K562 (cell line): Measurements from ENCODE around the gene ZNF487. TPM values are rescaled to one million over a fixed set of nuclear protein-coding genes. Genes with fewer than 3 reads are reported as not detected.

Experiments
- ATAC-seq: fragments of 200-7000 bp; cut with Tn5 transposase; 3 replicates; pipeline ENCODE4 v1.9.1; 2020; ENCODE audit warnings: moderate library complexity
- BruUV-seq: library from RNA; stranded (reverse); fragments of 400-500 nt; replicated peaks from 2 replicates; lab custom pipeline; 2021; lab: Mats Ljungman, UMichigan
- CTCF ChIA-PET: fragments of 300-600 bp; formaldehyde crosslinking; extraction: SDS; loops from one replicate; lab custom pipeline; 2021; ENCODE audit warnings: low intra/inter-chr PET ratio; lab: Yijun Ruan, JAX
- POLR2A ChIA-PET: fragments of 300-600, 350-650 bp; sonication (Branson Sonifier 250); formaldehyde crosslinking; extraction: SDS; loops from one replicate; lab custom pipeline; 2021; ENCODE audit warnings: antibody characterized with exemption, inconsistent platforms; lab: Yijun Ruan, JAX
- DNase-seq, 4 experiments: peaks; one replicate each; pipeline versions ENCODE4 v3.0.0 to v3.0.0-alpha.2; 2011 to 2018; ENCODE audit warnings: low spot score in 3 of 4, mixed read lengths in 3 of 4; ENCODE audit errors: extremely low read depth in 1 of 4
- FAIRE-seq: peaks from 2 replicates; lab custom pipeline; 2011; peaks lifted over from hg19 to GRCh38; lab: Jason Lieb, UNC
- H2AFZ ChIP-seq: 2 replicates; pipeline ENCODE4 v1.6.0; 2011; ENCODE audit warnings: low read depth, low read length, control low read depth, inconsistent platforms
- H3K27ac ChIP-seq: fragments of 200-600 bp; 3 replicates; pipeline ENCODE4 v1.8.0; 2011; ENCODE audit warnings: low read depth, mild to moderate bottlenecking, control low read depth, inconsistent platforms, low read length, moderate library complexity, mixed read lengths; ENCODE audit errors: extremely low read depth
- H3K27me3 ChIP-seq, 2 experiments: fragments of 300-600 bp in 1 of 2; 2 replicates in 1 of 2; 3 replicates in 1 of 2; pipeline versions ENCODE4 v1.6.0 to v1.8.0; 2011; ENCODE audit warnings: inconsistent platforms in 2 of 2, low read length in 2 of 2, mild to moderate bottlenecking in 1 of 2, mixed read lengths in 1 of 2, moderate library complexity in 1 of 2; ENCODE audit not compliant: control insufficient read depth in 2 of 2, insufficient read depth in 2 of 2
- H3K36me3 ChIP-seq: fragments of 300-600 bp; 3 replicates; pipeline ENCODE4 v1.8.0; 2011; ENCODE audit warnings: mild to moderate bottlenecking, low read length, inconsistent platforms; ENCODE audit not compliant: control insufficient read depth, insufficient read depth
- H3K4me1 ChIP-seq, 2 experiments: fragments of 200-600 bp in 1 of 2; replicated peaks in 1 of 2; 2 replicates in 1 of 2; 3 replicates in 1 of 2; pipeline versions ENCODE4 v1.5.1 to v1.8.0; 2011; ENCODE audit warnings: inconsistent platforms in 2 of 2, low read length in 2 of 2, mild to moderate bottlenecking in 1 of 2, mixed read lengths in 1 of 2, moderate library complexity in 1 of 2; ENCODE audit not compliant: control insufficient read depth in 2 of 2, insufficient read depth in 2 of 2
- H3K4me2 ChIP-seq: 2 replicates; pipeline ENCODE4 v1.6.1; 2011; ENCODE audit warnings: low read length, control low read depth, inconsistent platforms, mixed read lengths; ENCODE audit not compliant: insufficient read depth
- H3K4me3 ChIP-seq: fragments of 200-600 bp; sonication (generic), shearing (Covaris generic); 2 replicates; pipeline ENCODE4 v1.5.1; 2016; ENCODE audit warnings: control low read depth, inconsistent platforms
- H3K79me2 ChIP-seq: fragments of 200-600 bp; 3 replicates; pipeline ENCODE4 v1.8.0; 2011; ENCODE audit warnings: low read length, inconsistent platforms; ENCODE audit not compliant: control insufficient read depth, insufficient read depth
- H3K9ac ChIP-seq, 2 experiments: 2 replicates each; pipeline versions ENCODE4 v1.6.0 to v1.6.1; 2011; ENCODE audit warnings: low read depth in 2 of 2, low read length in 2 of 2, control low read depth in 1 of 2, inconsistent platforms in 1 of 2, mild to moderate bottlenecking in 1 of 2, mixed read lengths in 1 of 2; ENCODE audit not compliant: insufficient read depth in 1 of 2
- H3K9me1 ChIP-seq: one replicate; pipeline ENCODE4 v1.6.0; 2011; ENCODE audit warnings: inconsistent platforms, mild to moderate bottlenecking, low read length, moderate library complexity; ENCODE audit not compliant: control insufficient read depth, insufficient read depth
- H3K9me3 ChIP-seq: replicated peaks from 2 replicates; pipeline ENCODE4 v1.5.1; 2011; ENCODE audit warnings: low read depth, low read length, inconsistent platforms; ENCODE audit not compliant: control insufficient read depth, insufficient read depth
- H4K20me1 ChIP-seq: replicated peaks from 2 replicates; pipeline ENCODE4 v1.6.1; 2011; ENCODE audit warnings: low read length, inconsistent platforms, mixed read lengths; ENCODE audit not compliant: control insufficient read depth, insufficient read depth
- CBFA2T3 ChIP-seq: fragments of 450-650 bp; IDR thresholded peaks from 2 replicates; pipeline ENCODE4 v1.6.1; 2017
- CREM ChIP-seq: IDR thresholded peaks from 2 replicates; pipeline ENCODE4 v1.6.1; 2014; ENCODE audit warnings: antibody characterized with exemption, low read depth
- EP300 ChIP-seq: IDR thresholded peaks from 2 replicates; pipeline ENCODE4 v1.6.1; 2012; ENCODE audit warnings: low read length, improper control_type of control experiment
- HSF4 ChIP-seq: fragments of 250-450 bp; sonication (Bioruptor Pico); IDR thresholded peaks from 2 replicates; pipeline ENCODE4 v2.1.2; 2022; ENCODE audit warnings: mild to moderate bottlenecking, moderate library complexity, borderline replicate concordance
- JUND ChIP-seq, 2 experiments: IDR thresholded peaks; 2 replicates in 1 of 2; 3 replicates in 1 of 2; pipeline ENCODE4 v1.6.1; 2011; ENCODE audit warnings: borderline replicate concordance in 2 of 2, low read depth in 2 of 2, low read length in 2 of 2, improper control_type of control experiment in 1 of 2, missing biosample characterization in 1 of 2, missing genetic modification characterization in 1 of 2, missing genetic modification reagents in 1 of 2
- KLF1 ChIP-seq: fragments of 450-650 bp; IDR thresholded peaks from 2 replicates; pipeline ENCODE4 v1.6.1; 2016; ENCODE audit warnings: missing genetic modification characterization, missing compliant biosample characterization
- MAZ ChIP-seq, 2 experiments: fragments of 450-650 bp in 1 of 2; sonication (generic) in 1 of 2; formaldehyde crosslinking; IDR thresholded peaks in 1 of 2; conservative IDR thresholded peaks in 1 of 2; 2 replicates each; pipeline versions ENCODE4 v1.4.0 to v1.5.0; 2020; ENCODE audit warnings: mild to moderate bottlenecking in 1 of 2, missing genetic modification reagents in 1 of 2
- MED1 ChIP-seq: sonication (generic); formaldehyde crosslinking; IDR thresholded peaks from 2 replicates; pipeline ENCODE4 v1.8.1; 2023; ENCODE audit warnings: missing genetic modification reagents, borderline replicate concordance
- MIER1 ChIP-seq: fragments of 450-650 bp; IDR thresholded peaks from 2 replicates; pipeline ENCODE4 v1.6.1; 2016; ENCODE audit warnings: antibody characterized with exemption, mild to moderate bottlenecking, low read depth
- MTA1 ChIP-seq: fragments of 450-650 bp; IDR thresholded peaks from 2 replicates; pipeline ENCODE4 v1.6.1; 2017; ENCODE audit warnings: borderline replicate concordance
- POLR2AphosphoS2 ChIP-seq: IDR thresholded peaks from 2 replicates; pipeline ENCODE4 v1.6.1; 2012; ENCODE audit warnings: low read length, improper control_type of control experiment
- SMARCA4 ChIP-seq: fragments of 450-650 bp; IDR thresholded peaks from 2 replicates; pipeline ENCODE4 v1.6.1; 2016
- TCF7L2 ChIP-seq: fragments of 150-350 bp; IDR thresholded peaks from 2 replicates; pipeline ENCODE4 v1.6.1; 2016; ENCODE audit warnings: low read depth, mild to moderate bottlenecking, low read length, moderate library complexity
- TOE1 ChIP-seq, 2 experiments: fragments of 450-650 bp in 1 of 2; sonication (generic) in 1 of 2; formaldehyde crosslinking in 1 of 2; IDR thresholded peaks; 2 replicates each; pipeline versions ENCODE4 v1.7.1 to v1.8.0; 2016 to 2022; ENCODE audit warnings: borderline replicate concordance in 2 of 2, mild to moderate bottlenecking in 2 of 2, antibody characterized with exemption in 1 of 2, inconsistent platforms in 1 of 2, low read depth in 1 of 2, missing genetic modification reagents in 1 of 2, moderate library complexity in 1 of 2
- XRCC4 ChIP-seq: IDR thresholded peaks from one replicate; pipeline ENCODE4 v1.6.1; 2011; ENCODE audit not compliant: insufficient read depth, insufficient read length; ENCODE audit errors: extremely low read depth
- ZFPM2 ChIP-seq: fragments of 250-450 bp; sonication (Bioruptor Pico); IDR thresholded peaks from 2 replicates; pipeline ENCODE4 v1.5.1; 2022; ENCODE audit warnings: mild to moderate bottlenecking
- ZNF41 ChIP-seq: fragments of 250-450 bp; sonication (Bioruptor Pico); conservative IDR thresholded peaks from 2 replicates; pipeline ENCODE4 v1.4.0; 2020; ENCODE audit warnings: mild to moderate bottlenecking
- ZNF431 ChIP-seq: sonication (generic); formaldehyde crosslinking; IDR thresholded peaks from 2 replicates; pipeline ENCODE4 v1.8.0; 2022; ENCODE audit warnings: mild to moderate bottlenecking, missing genetic modification reagents
- WGBS: fragments of 100-300 bp; shearing (Covaris generic); methylation state at CpG from one replicate; pipeline ENCODE4 v1.1.6; 2016; ENCODE audit warnings: low coverage, mixed read lengths; ENCODE audit not compliant: insufficient coverage; ENCODE audit errors: missing lambda C conversion rate; 5-methylcytosine and 5-hydroxymethylcytosine counted together
- in situ Hi-C: fragments of 300-500 bp; cut with MboI; formaldehyde crosslinking; loops from 4 replicates; pipeline ENCODE4 v1.15.0; 2018; ENCODE audit warnings: inconsistent platforms, mixed read lengths
- intact Hi-C: fragments of 100-400 bp; cut with micrococcal nuclease; formaldehyde crosslinking; loops from 2 replicates; pipeline ENCODE4 v1.14.2; 2022
- polyA plus RNA-seq, 8 experiments: library from polyadenylated mRNA; depleted of rRNA in 4 of 8; stranded (reverse) in 5 of 8; unstranded in 3 of 8; fragments of >200 nt; fragmentation: Nextera tagmentation in 2 of 8; fragmentation: Illumina TruSeq in 1 of 8; extraction: Ambion mirVana in 2 of 8; extraction: Trizol in 1 of 8; gene quantifications; 2 replicates each; pipeline versions ENCODE4 v1.2.1 to v1.2.3, GENCODE V29; 2011 to 2014; ENCODE audit warnings: inconsistent platforms in 1 of 8, missing spikeins in 1 of 8
- total RNA-seq, 7 experiments: library from RNA; depleted of rRNA in 6 of 7; stranded (reverse); fragments of >200 nt in 6 of 7; fragmentation: Illumina TruSeq in 2 of 7; extraction: Trizol in 2 of 7; gene quantifications; 2 replicates each; pipeline versions ENCODE4 v1.2.1 to v1.2.3, GENCODE V29; 2011 to 2021; ENCODE audit warnings: low replicate concordance in 1 of 7

Gene ZNF487
- total and polyA plus RNA-seq, 9 of the 15 experiments (the other 6 are each of a cell fraction or from before 2014, with no cell fraction given): 1.9 to 6.5 (median 4.2) TPM

GRCh38 chr10:43387678-43388032 lies 49.3 kb upstream of the ZNF487 start:
- Histone ChIP-seq H3K4me2 (no peak overlapping the region), H3K9ac (no peak overlapping the region), H3K79me2 (peaks cover 61% of the 10 kb centered on the region), H3K9me3 (no peaks in the 10 kb centered on the region), H3K27me3 (no peaks in the 10 kb centered on the region), H3K4me3 (no peak overlapping the region), H4K20me1 (peaks cover 56% of the 10 kb centered on the region), H3K9me1 (peaks cover 7% of the 10 kb centered on the region), H2AFZ (no peak overlapping the region), H3K4me1 (peaks cover 22 to 25% of the 10 kb centered on the region in 2 experiments; a peak in 4 of 5 replicates), H3K36me3 (peaks cover 80% of the 10 kb centered on the region), H3K27ac (no peak overlapping the region)
- CTCF ChIA-PET: no interaction called here
- TF ChIP-seq POLR2AphosphoS2: peak; percentile 46
- TF ChIP-seq XRCC4: no peak
- DNase-seq: peak in 2 of 4 experiments; percentile 60 to 62
- in situ Hi-C loops: no loop called here
- ATAC-seq: no peak
- intact Hi-C loops: no loop called here
- BruUV-seq: no TSS peak
- WGBS: 74% methylated on average over 5 of the region's 5 CpGs
- FAIRE-seq: no peak
- POLR2A ChIA-PET: interaction anchor here (0.7 to 9.4 kb wide), 2 partner anchors 8 to 12 kb away, joined by 3 to 73 read pairs; no protein-coding TSS in a partner anchor

- ChIA-PET CTCF (no interaction called here), POLR2A (interaction anchor here (1.2 to 3.4 kb wide), 3 partner anchors 9 to 10 kb away, joined by 3 to 22 read pairs (median 15); no protein-coding TSS in a partner anchor)
- Histone ChIP-seq H3K36me3 (peaks cover 100% of the 10 kb centered on the region), H3K4me3 (no peak overlapping the region), H4K20me1 (peaks cover 73% of the 10 kb centered on the region), H3K27me3 (no peaks in the 10 kb centered on the region), H3K27ac (peak overlapping the region; percentile 14; the same call in 2 of the 3 replicates), H2AFZ (no peak overlapping the region), H3K4me1 (peaks cover 35 to 39% of the 10 kb centered on the region in 2 experiments; a peak in 4 of 5 replicates), H3K79me2 (peaks cover 83% of the 10 kb centered on the region), H3K9me3 (no peaks in the 10 kb centered on the region), H3K9me1 (peaks cover 4% of the 10 kb centered on the region), H3K4me2 (peak overlapping the region; percentile 36; the same call in 1 of the 2 replicates), H3K9ac (peak overlapping the region; percentile 9 to 72; a peak in 2 of 4 replicates)
- FAIRE-seq (peak; percentile 75), DNase-seq (peak in 3 of 4 experiments; percentile 20 to 76 (median 64)), ATAC-seq (peak; percentile 60)
- 39% methylated on average over 3 of the region's 3 CpGs for WGBS
- in situ Hi-C loops: no loop called here
- BruUV-seq: no TSS peak
- intact Hi-C loops: no loop called here
- TF ChIP-seq ZNF431 (CRISPR knock-in tag): no peak
- no peak for TF ChIP-seq MED1 (CRISPR knock-in tag)
- no peak for TF ChIP-seq MIER1
- no peak for TF ChIP-seq MAZ (CRISPR knock-in tag; conservative IDR thresholded peaks at IDR 0.05 in 1 of 2, IDR thresholded peaks at IDR 0.05 in 1 of 2)
- TF ChIP-seq MTA1: no peak
- TF ChIP-seq EP300: peak; percentile 24; the same call in 1 of the 2 replicates
- TF ChIP-seq CBFA2T3: peak; percentile 64
- TF ChIP-seq TOE1 (IDR thresholded peaks at IDR 0.05; ENCODE audit: borderline replicate concordance): no peak
- no peak for TF ChIP-seq TOE1 (CRISPR knock-in tag; IDR thresholded peaks at IDR 0.05; ENCODE audit: borderline replicate concordance, low read depth)
- TF ChIP-seq HSF4 (CRISPR knock-in tag): no peak
- no peak for TF ChIP-seq KLF1 (tag)
- no peak for TF ChIP-seq TCF7L2
- TF ChIP-seq SMARCA4: no peak
- no peak for TF ChIP-seq ZNF41 (CRISPR knock-in tag)
- no peak for TF ChIP-seq ZFPM2 (CRISPR knock-in tag)
- no peak for TF ChIP-seq CREM
- TF ChIP-seq JUND (IDR thresholded peaks at IDR 0.05; ENCODE audit: borderline replicate concordance, low read depth, low read length): no peak
- peak; percentile 31; the same call in 1 of the 3 replicates for TF ChIP-seq JUND (tag; IDR thresholded peaks at IDR 0.05; ENCODE audit: borderline replicate concordance, low read depth, low read length)
Measured at GRCh38 chr10:43389867-43390266, 47.0 kb upstream of the ZNF487 start.
